DND-41 (cell line): ENCODE data around the gene TIMM17B.

Experiments used
- ATAC-seq: fragments of 200-7000 bp; cut with Tn5 transposase; 3 replicates; pipeline ENCODE4 v1.9.1; 2021; ENCODE audit warnings: low read depth; ENCODE audit not compliant: insufficient read depth
- DNase-seq: peaks from one replicate; pipeline ENCODE4 v3.0.0-alpha.2; 2020
- H2AFZ ChIP-seq: 2 replicates; pipeline ENCODE4 v1.6.0; 2012; ENCODE audit warnings: low read depth, low read length
- H3K27ac ChIP-seq: 2 replicates; pipeline ENCODE4 v1.5.1; 2012; ENCODE audit warnings: low read length, inconsistent platforms
- H3K27me3 ChIP-seq: fragments of 200-600 bp; sonication (generic); 2 replicates; pipeline ENCODE4 v1.6.0; 2012; ENCODE audit warnings: low read length, mild to moderate bottlenecking, inconsistent platforms; ENCODE audit not compliant: insufficient read depth, poor library complexity
- H3K36me3 ChIP-seq: 2 replicates; pipeline ENCODE4 v1.5.1; 2012; ENCODE audit warnings: low read length, inconsistent platforms; ENCODE audit not compliant: insufficient read depth
- H3K4me1 ChIP-seq: 2 replicates; pipeline ENCODE4 v1.5.1; 2012; ENCODE audit warnings: mild to moderate bottlenecking, low read length; ENCODE audit not compliant: insufficient read depth
- H3K4me2 ChIP-seq: 2 replicates; pipeline ENCODE4 v1.6.0; 2012; ENCODE audit warnings: mild to moderate bottlenecking, moderate library complexity, low read length, inconsistent platforms; ENCODE audit not compliant: insufficient read depth
- H3K4me3 ChIP-seq, 2 experiments: fragments of 200-600 bp in 1 of 2; shearing (Covaris generic) in 1 of 2; 2 replicates each; pipeline ENCODE4 v1.5.1; 2012 to 2016; ENCODE audit warnings: inconsistent platforms in 2 of 2, low read length in 2 of 2, mild to moderate bottlenecking in 2 of 2, low read depth in 1 of 2, moderate library complexity in 1 of 2
- H3K79me2 ChIP-seq: 2 replicates; pipeline ENCODE4 v1.6.0; 2012; ENCODE audit warnings: low read length, inconsistent platforms; ENCODE audit not compliant: insufficient read depth
- H3K9ac ChIP-seq: 2 replicates; pipeline ENCODE4 v1.6.0; 2012; ENCODE audit warnings: low read depth, mild to moderate bottlenecking, inconsistent platforms, low read length, moderate library complexity
- H3K9me3 ChIP-seq: 2 replicates; pipeline ENCODE4 v1.5.1; 2012; ENCODE audit warnings: low read length, moderate library complexity, mild to moderate bottlenecking, inconsistent platforms; ENCODE audit not compliant: insufficient read depth, severe bottlenecking
- H4K20me1 ChIP-seq: 2 replicates; pipeline ENCODE4 v1.6.0; 2012; ENCODE audit warnings: low read length; ENCODE audit not compliant: insufficient read depth
- CTCF ChIP-seq: IDR thresholded peaks from 2 replicates; pipeline ENCODE4 v1.5.1; 2012; ENCODE audit warnings: borderline replicate concordance, low read length, moderate library complexity, mild to moderate bottlenecking; ENCODE audit not compliant: poor library complexity, severe bottlenecking; ENCODE audit errors: extremely low read depth
- EZH2 ChIP-seq: IDR thresholded peaks from 3 replicates; pipeline ENCODE4 v1.6.1; 2012; ENCODE audit warnings: borderline replicate concordance, low read depth, mild to moderate bottlenecking, moderate library complexity, low read length, inconsistent platforms; ENCODE audit not compliant: severe bottlenecking

The TIMM17B gene

GRCh38 chrX:48904180-48904579, 6.6 kb upstream of the TIMM17B start:
- ATAC-seq (no peak), DNase-seq (no peak)
- 0 out of 2 replicates have a peak, but pooled peaks cover 6% of the 10 kb centered on the region for H4K20me1 ChIP-seq
- H3K79me2 ChIP-seq = peaks cover 11% of the 10 kb centered on the region
- H3K9ac ChIP-seq = no peak overlapping the region
- no peak overlapping the region for H2AFZ ChIP-seq
- H3K4me2 ChIP-seq = no peak overlapping the region
- H3K4me3 ChIP-seq = no peak overlapping the region
- TF ChIP-seq EZH2 = no peak
- no peak for TF ChIP-seq CTCF
- no peak overlapping the region for H3K27ac ChIP-seq
- no peaks in the 10 kb centered on the region for H3K27me3 ChIP-seq
- no peaks in the 10 kb centered on the region for H3K9me3 ChIP-seq
- peaks cover 7% of the 10 kb centered on the region for H3K4me1 ChIP-seq
- peaks cover 56% of the 10 kb centered on the region for H3K36me3 ChIP-seq

- no peak for TF ChIP-seq EZH2
- no peak for TF ChIP-seq CTCF
- Histone ChIP-seq H3K4me2 (no peak overlapping the region), H3K36me3 (peaks cover 55% of the 10 kb centered on the region), H3K4me1 (peaks cover 16% of the 10 kb centered on the region), H3K9me3 (no peaks in the 10 kb centered on the region), H2AFZ (no peak overlapping the region), H3K27ac (no peak overlapping the region), H3K79me2 (peaks cover 20% of the 10 kb centered on the region), H3K4me3 (no peak overlapping the region), H4K20me1 (peaks cover 10% of the 10 kb centered on the region; the same call in 1 of the 2 replicates), H3K27me3 (no peaks in the 10 kb centered on the region), H3K9ac (no peak overlapping the region)
- DNase-seq (no peak), ATAC-seq (no peak)
Measured at GRCh38 chrX:48903290-48903689, 5.7 kb upstream of the TIMM17B start.

GRCh38 chrX:48902776-48903175, 5.2 kb upstream of the TIMM17B start:
- Histone ChIP-seq H2AFZ (no peak overlapping the region), H3K27me3 (no peaks in the 10 kb centered on the region), H3K79me2 (peaks cover 22% of the 10 kb centered on the region), H3K9me3 (no peaks in the 10 kb centered on the region), H3K4me1 (peaks cover 18% of the 10 kb centered on the region), H3K4me3 (no peak overlapping the region), H4K20me1 (peaks cover 12% of the 10 kb centered on the region; the same call in 1 of the 2 replicates), H3K9ac (no peak overlapping the region), H3K4me2 (no peak overlapping the region), H3K36me3 (peaks cover 55% of the 10 kb centered on the region), H3K27ac (no peak overlapping the region)
- DNase-seq (no peak), ATAC-seq (no peak)
- TF ChIP-seq CTCF = no peak
- TF ChIP-seq EZH2 = no peak

GRCh38 chrX:48902135-48902534, 4.6 kb upstream of the TIMM17B start:
- Histone ChIP-seq H3K9ac (no peak overlapping the region), H3K79me2 (peaks cover 26% of the 10 kb centered on the region), H3K9me3 (no peaks in the 10 kb centered on the region), H4K20me1 (peaks cover 12% of the 10 kb centered on the region; the same call in 1 of the 2 replicates), H3K27me3 (no peaks in the 10 kb centered on the region), H3K4me2 (no peak overlapping the region), H2AFZ (no peak overlapping the region), H3K4me3 (no peak overlapping the region), H3K27ac (no peak overlapping the region), H3K36me3 (peaks cover 55% of the 10 kb centered on the region), H3K4me1 (peaks cover 18% of the 10 kb centered on the region)
- TF ChIP-seq EZH2 (no peak), CTCF (no peak)
- DNase-seq (no peak), ATAC-seq (no peak)
